Measurements from ENCODE around the gene CRYGN.

Gene CRYGN

DNA sequence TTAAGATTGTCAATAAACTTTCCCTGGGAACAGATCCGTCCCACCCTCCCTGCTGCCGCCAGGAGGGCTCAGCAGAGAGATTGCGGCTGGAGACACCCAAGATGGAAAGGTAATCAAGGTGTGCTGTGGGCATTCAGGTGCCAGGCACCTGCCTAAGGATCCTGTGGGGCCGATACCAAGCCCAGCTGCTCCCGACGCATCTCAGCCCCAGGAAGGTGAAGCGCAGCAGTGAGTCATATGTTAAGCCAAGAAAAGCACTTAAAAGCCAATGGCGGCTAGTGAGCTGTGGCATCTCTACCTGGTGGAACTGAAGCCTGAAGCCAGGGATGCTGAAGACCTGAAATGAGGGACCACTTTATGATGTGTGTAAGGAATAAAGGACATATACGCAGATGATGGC lies 36.2 kb downstream of the CRYGN start:
- no peaks in the 10 kb centered on the region for H3K9me3 ChIP-seq (ENCODE audit: control insufficient read depth in 5 of 5, low read length in 5 of 5)
- no peak overlapping the region for H3K4me3 ChIP-seq (ENCODE audit: low read depth in 1 of 5, low read length in 5 of 5)
- H3K36me3 ChIP-seq (ENCODE audit: control insufficient read depth in 5 of 5, insufficient read depth in 5 of 5, low read length in 5 of 5): no peaks in the 10 kb centered on the region
- H3K9ac ChIP-seq (ENCODE audit: low read length in 5 of 5): no peak overlapping the region
- H3K27ac ChIP-seq (ENCODE audit: low read depth, low read length): peak overlapping the region; percentile 62
- H3K27me3 ChIP-seq (ENCODE audit: control insufficient read depth in 5 of 5, insufficient read depth in 4 of 5, low read length in 5 of 5): peaks cover 0 to 9% (median 4%) of the 10 kb centered on the region in 5 donors
- H3K4me1 ChIP-seq (ENCODE audit: control insufficient read depth in 5 of 5, insufficient read depth in 5 of 5, low read length in 5 of 5): peaks cover 3 to 35% (median 28%) of the 10 kb centered on the region in 5 donors

DNA sequence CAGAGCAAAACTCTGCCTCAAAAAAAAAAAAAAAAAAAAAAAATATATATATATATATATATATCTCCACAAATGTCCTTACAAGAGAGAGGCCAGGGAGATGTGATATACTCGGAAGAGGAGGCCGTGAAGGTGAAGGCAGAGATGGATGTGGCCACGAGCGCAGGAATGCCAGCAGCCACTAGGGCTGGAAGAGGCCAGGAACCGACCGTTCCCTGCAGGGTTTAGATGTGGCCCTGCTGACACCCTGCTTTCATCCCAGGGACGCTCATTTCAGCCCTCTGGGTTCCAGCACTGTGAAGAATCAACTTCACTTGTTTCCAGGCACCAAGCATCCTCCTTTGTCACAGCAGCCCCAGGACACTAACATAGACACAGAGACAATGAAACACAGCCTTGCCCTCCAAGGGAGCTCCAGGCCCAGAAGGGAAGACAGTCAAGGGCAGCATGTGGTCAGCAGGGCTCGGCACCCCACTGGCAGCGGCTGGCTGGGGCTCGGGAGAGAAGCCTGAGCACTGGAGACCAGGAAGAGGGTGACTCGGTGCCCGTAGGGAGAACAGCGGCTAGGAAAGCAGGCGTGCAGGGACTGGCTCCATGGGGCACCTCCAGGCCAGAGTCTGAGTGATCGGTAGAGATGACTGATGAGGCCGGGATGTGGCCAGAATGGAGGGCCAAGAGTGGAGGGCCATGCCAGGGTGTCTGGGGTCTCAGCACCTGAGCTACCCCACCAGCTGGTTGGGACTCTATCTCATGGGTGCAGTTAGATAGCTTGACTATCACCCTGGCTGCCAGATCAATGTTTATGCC lies 37.7 kb downstream of the CRYGN start:
- Histone ChIP-seq H3K9me3 (ENCODE audit: control insufficient read depth in 5 of 5, low read length in 5 of 5) (peaks cover 0 to 3% (median 0%) of the 10 kb centered on the region in 5 donors), H3K27ac (ENCODE audit: low read depth, low read length) (no peak overlapping the region), H3K9ac (ENCODE audit: low read length in 5 of 5) (no peak overlapping the region), H3K4me3 (ENCODE audit: low read depth in 1 of 5, low read length in 5 of 5) (no peak overlapping the region), H3K27me3 (ENCODE audit: control insufficient read depth in 5 of 5, insufficient read depth in 4 of 5, low read length in 5 of 5) (no peaks in the 10 kb centered on the region), H3K4me1 (ENCODE audit: control insufficient read depth in 5 of 5, insufficient read depth in 5 of 5, low read length in 5 of 5) (peaks cover 3 to 29% (median 24%) of the 10 kb centered on the region in 5 donors), H3K36me3 (ENCODE audit: control insufficient read depth in 5 of 5, insufficient read depth in 5 of 5, low read length in 5 of 5) (peaks cover 0 to 3% (median 0%) of the 10 kb centered on the region in 5 donors)

- Histone ChIP-seq H3K27ac (ENCODE audit: low read depth, low read length) (no peak overlapping the region), H3K4me3 (ENCODE audit: low read depth in 1 of 5, low read length in 5 of 5) (no peak overlapping the region), H3K36me3 (ENCODE audit: control insufficient read depth in 5 of 5, insufficient read depth in 5 of 5, low read length in 5 of 5) (peaks cover 0 to 3% (median 0%) of the 10 kb centered on the region in 5 donors), H3K4me1 (ENCODE audit: control insufficient read depth in 5 of 5, insufficient read depth in 5 of 5, low read length in 5 of 5) (peaks cover 3 to 24% (median 21%) of the 10 kb centered on the region in 5 donors), H3K9ac (ENCODE audit: low read length in 5 of 5) (no peak overlapping the region), H3K27me3 (ENCODE audit: control insufficient read depth in 5 of 5, insufficient read depth in 4 of 5, low read length in 5 of 5) (no peaks in the 10 kb centered on the region), H3K9me3 (ENCODE audit: control insufficient read depth in 5 of 5, low read length in 5 of 5) (peaks cover 0 to 3% (median 0%) of the 10 kb centered on the region in 5 donors)
These were observed 39.2 kb downstream of the CRYGN start for GRCh38 chr7:151400626-151401315.

GRCh38 chr7:151399906-151400305 lies 40.0 kb downstream of the CRYGN start:
- no peak overlapping the region for H3K4me3 ChIP-seq (ENCODE audit: low read depth in 1 of 5, low read length in 5 of 5)
- no peak overlapping the region for H3K9ac ChIP-seq (ENCODE audit: low read length in 5 of 5)
- H3K9me3 ChIP-seq (ENCODE audit: control insufficient read depth in 5 of 5, low read length in 5 of 5): peaks cover 0 to 3% (median 0%) of the 10 kb centered on the region in 5 donors
- H3K36me3 ChIP-seq (ENCODE audit: control insufficient read depth in 5 of 5, insufficient read depth in 5 of 5, low read length in 5 of 5): peaks cover 0 to 3% (median 0%) of the 10 kb centered on the region in 5 donors
- H3K4me1 ChIP-seq (ENCODE audit: control insufficient read depth in 5 of 5, insufficient read depth in 5 of 5, low read length in 5 of 5): peaks cover 3 to 20% (median 18%) of the 10 kb centered on the region in 5 donors
- no peak overlapping the region for H3K27ac ChIP-seq (ENCODE audit: low read depth, low read length)
- H3K27me3 ChIP-seq (ENCODE audit: control insufficient read depth in 5 of 5, insufficient read depth in 4 of 5, low read length in 5 of 5): no peaks in the 10 kb centered on the region

- Histone ChIP-seq H3K27me3 (ENCODE audit: control insufficient read depth in 5 of 5, insufficient read depth in 4 of 5, low read length in 5 of 5) (no peaks in the 10 kb centered on the region), H3K9ac (ENCODE audit: low read length in 5 of 5) (no peak overlapping the region), H3K4me1 (ENCODE audit: control insufficient read depth in 5 of 5, insufficient read depth in 5 of 5, low read length in 5 of 5) (peaks cover 0 to 15% (median 11%) of the 10 kb centered on the region in 5 donors), H3K27ac (ENCODE audit: low read depth, low read length) (no peak overlapping the region), H3K9me3 (ENCODE audit: control insufficient read depth in 5 of 5, low read length in 5 of 5) (peaks cover 0 to 3% (median 0%) of the 10 kb centered on the region in 5 donors), H3K36me3 (ENCODE audit: control insufficient read depth in 5 of 5, insufficient read depth in 5 of 5, low read length in 5 of 5) (peaks cover 0 to 3% (median 0%) of the 10 kb centered on the region in 5 donors), H3K4me3 (ENCODE audit: low read depth in 1 of 5, low read length in 5 of 5) (no peak overlapping the region)
These were observed 40.7 kb downstream of the CRYGN start for GRCh38 chr7:151399305-151399601.

- Histone ChIP-seq H3K9me3 (ENCODE audit: control insufficient read depth in 5 of 5, low read length in 5 of 5) (peaks cover 0 to 3% (median 0%) of the 10 kb centered on the region in 5 donors), H3K36me3 (ENCODE audit: control insufficient read depth in 5 of 5, insufficient read depth in 5 of 5, low read length in 5 of 5) (peaks cover 0 to 3% (median 0%) of the 10 kb centered on the region in 5 donors), H3K4me1 (ENCODE audit: control insufficient read depth in 5 of 5, insufficient read depth in 5 of 5, low read length in 5 of 5) (peaks cover 0 to 9% (median 6%) of the 10 kb centered on the region in 5 donors), H3K4me3 (ENCODE audit: low read depth in 1 of 5, low read length in 5 of 5) (no peak overlapping the region), H3K27ac (ENCODE audit: low read depth, low read length) (no peak overlapping the region), H3K27me3 (ENCODE audit: control insufficient read depth in 5 of 5, insufficient read depth in 4 of 5, low read length in 5 of 5) (peaks cover 0 to under 1% (median 0%) of the 10 kb centered on the region in 5 donors), H3K9ac (ENCODE audit: low read length in 5 of 5) (no peak overlapping the region)
These were observed 41.3 kb downstream of the CRYGN start for GRCh38 chr7:151398446-151399304.

- no peak overlapping the region for H3K4me3 ChIP-seq (ENCODE audit: low read depth in 1 of 5, low read length in 5 of 5)
- H3K9ac ChIP-seq (ENCODE audit: low read length in 5 of 5): no peak overlapping the region
- H3K27ac ChIP-seq (ENCODE audit: low read depth, low read length): no peak overlapping the region
- H3K9me3 ChIP-seq (ENCODE audit: control insufficient read depth in 5 of 5, low read length in 5 of 5): peaks cover 0 to 3% (median 0%) of the 10 kb centered on the region in 5 donors
- H3K36me3 ChIP-seq (ENCODE audit: control insufficient read depth in 5 of 5, insufficient read depth in 5 of 5, low read length in 5 of 5): peaks cover 0 to 3% (median 0%) of the 10 kb centered on the region in 5 donors
- peaks cover 0 to 7% (median 2%) of the 10 kb centered on the region in 5 donors for H3K4me1 ChIP-seq (ENCODE audit: control insufficient read depth in 5 of 5, insufficient read depth in 5 of 5, low read length in 5 of 5)
- peaks cover 0 to 4% (median 0%) of the 10 kb centered on the region in 5 donors for H3K27me3 ChIP-seq (ENCODE audit: control insufficient read depth in 5 of 5, insufficient read depth in 4 of 5, low read length in 5 of 5)
These were observed 42.9 kb downstream of the CRYGN start for GRCh38 chr7:151397026-151397425.

DNA sequence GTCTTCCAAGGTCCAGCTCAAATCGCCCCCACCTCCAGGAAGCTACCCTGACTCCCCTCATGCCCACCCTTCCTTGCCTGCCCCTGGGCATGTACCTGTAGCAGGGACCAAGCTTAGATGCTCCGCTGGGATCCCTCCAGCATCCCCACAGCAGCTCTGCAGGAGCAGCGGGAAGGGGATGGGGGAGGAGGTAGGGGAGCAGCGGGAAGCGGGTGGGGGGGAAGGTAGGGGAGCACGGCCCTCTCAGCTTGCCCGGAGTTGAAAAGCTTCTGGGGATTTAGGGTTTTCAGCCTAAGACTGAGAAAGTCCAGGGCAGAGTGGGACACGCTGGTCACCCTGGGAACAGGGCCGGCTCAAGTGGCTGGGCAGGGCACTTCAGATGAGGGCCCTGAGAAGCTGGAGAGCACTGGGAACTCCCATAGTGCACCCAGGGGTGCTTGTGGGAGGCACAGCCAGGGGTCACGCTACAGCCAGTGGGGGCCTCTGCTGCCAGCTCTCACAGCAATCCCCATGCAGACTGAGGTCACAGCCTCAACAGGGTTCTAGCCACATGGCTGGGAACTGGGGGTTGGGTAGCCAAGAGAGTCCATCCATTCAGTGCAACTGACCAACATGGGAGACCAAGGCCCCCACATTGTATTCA lies 43.5 kb downstream of the CRYGN start:
- peaks cover 0 to 4% (median 0%) of the 10 kb centered on the region in 5 donors for H3K27me3 ChIP-seq (ENCODE audit: control insufficient read depth in 5 of 5, insufficient read depth in 4 of 5, low read length in 5 of 5)
- H3K27ac ChIP-seq (ENCODE audit: low read depth, low read length): no peak overlapping the region
- H3K9ac ChIP-seq (ENCODE audit: low read length in 5 of 5): no peak overlapping the region
- peaks cover 0 to 3% (median 0%) of the 10 kb centered on the region in 5 donors for H3K36me3 ChIP-seq (ENCODE audit: control insufficient read depth in 5 of 5, insufficient read depth in 5 of 5, low read length in 5 of 5)
- H3K4me3 ChIP-seq (ENCODE audit: low read depth in 1 of 5, low read length in 5 of 5): no peak overlapping the region
- peaks cover 0 to 3% (median 0%) of the 10 kb centered on the region in 5 donors for H3K9me3 ChIP-seq (ENCODE audit: control insufficient read depth in 5 of 5, low read length in 5 of 5)
- H3K4me1 ChIP-seq (ENCODE audit: control insufficient read depth in 5 of 5, insufficient read depth in 5 of 5, low read length in 5 of 5): peaks cover 0 to 7% (median 2%) of the 10 kb centered on the region in 5 donors

- peaks cover 0 to 12% (median 0%) of the 10 kb centered on the region in 5 donors for H3K27me3 ChIP-seq (ENCODE audit: control insufficient read depth in 5 of 5, insufficient read depth in 4 of 5, low read length in 5 of 5)
- no peak overlapping the region for H3K4me3 ChIP-seq (ENCODE audit: low read depth in 1 of 5, low read length in 5 of 5)
- peaks cover 0 to 3% (median 0%) of the 10 kb centered on the region in 5 donors for H3K9me3 ChIP-seq (ENCODE audit: control insufficient read depth in 5 of 5, low read length in 5 of 5)
- H3K9ac ChIP-seq (ENCODE audit: low read length in 5 of 5): no peak overlapping the region
- H3K36me3 ChIP-seq (ENCODE audit: control insufficient read depth in 5 of 5, insufficient read depth in 5 of 5, low read length in 5 of 5): peaks cover 0 to 3% (median 2%) of the 10 kb centered on the region in 5 donors
- H3K27ac ChIP-seq (ENCODE audit: low read depth, low read length): no peak overlapping the region
- H3K4me1 ChIP-seq (ENCODE audit: control insufficient read depth in 5 of 5, insufficient read depth in 5 of 5, low read length in 5 of 5): peaks cover 0 to 6% (median under 1%) of the 10 kb centered on the region in 5 donors
These were observed 44.9 kb downstream of the CRYGN start for GRCh38 chr7:151395036-151395367.
